Measurements from ENCODE around the gene CHD5.

DNA sequence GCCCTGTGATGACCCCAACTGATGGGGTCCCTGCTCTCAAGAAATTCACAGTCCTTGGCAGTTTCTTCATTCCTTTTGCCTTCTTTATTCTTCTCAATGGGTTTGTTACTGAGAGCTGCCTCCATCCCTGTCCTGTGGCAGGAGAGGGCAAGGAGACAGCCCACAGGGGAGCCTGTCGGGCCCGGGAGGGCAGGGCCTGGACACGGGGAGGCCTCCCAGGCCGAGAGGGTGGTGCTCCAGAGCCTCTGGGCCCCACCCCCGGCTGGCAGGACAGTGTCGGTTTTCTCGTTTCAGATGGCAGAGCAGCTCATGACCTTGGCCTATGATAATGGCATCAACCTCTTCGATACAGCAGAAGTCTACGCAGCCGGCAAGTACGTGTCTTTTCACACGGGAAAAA is 98.2 kb downstream of the CHD5 start:
- TF ChIP-seq CTCF (IDR thresholded peaks at IDR 0.05) = no peak
- no peak for TF ChIP-seq POLR2A (IDR thresholded peaks at IDR 0.05)

All from adrenal gland (tissue), 5 donors.